ENCODE results near the gene EQTN.
"Not testable (repeated sequence)": the region's sequence is repeated elsewhere in the genome, so short reads cannot be mapped to it uniquely, and the experiment has no call there.

The EQTN gene

GRCh38 chr9:27293996-27294395 is 3.0 kb downstream of the EQTN start:
- no peak for DNase-seq (ENCODE audit: low read depth in 1 of 2, low spot score in 1 of 2)

GRCh38 chr9:27292659-27293405 is 4.1 kb downstream of the EQTN start:
- no peak for DNase-seq (ENCODE audit: low read depth in 1 of 2, low spot score in 1 of 2)

- no peak for DNase-seq (ENCODE audit: low read depth in 1 of 2, low spot score in 1 of 2)
These were observed 5.7 kb downstream of the EQTN start for GRCh38 chr9:27291292-27291691.

GRCh38 chr9:27282269-27282668 is 14.7 kb downstream of the EQTN start:
- DNase-seq (ENCODE audit: low read depth in 1 of 2, low spot score in 1 of 2): no peak

- no peak for DNase-seq (ENCODE audit: low read depth in 1 of 2, low spot score in 1 of 2)
These were observed 16.1 kb downstream of the EQTN start for GRCh38 chr9:27280860-27281259.

GRCh38 chr9:27280249-27280648 is 16.7 kb downstream of the EQTN start:
- no peak for DNase-seq (ENCODE audit: low read depth in 1 of 2, low spot score in 1 of 2)

- DNase-seq (ENCODE audit: low read depth in 1 of 2, low spot score in 1 of 2): no peak
These were observed 17.3 kb downstream of the EQTN start for GRCh38 chr9:27279611-27280010.

GRCh38 chr9:27278374-27278773 is 18.6 kb downstream of the EQTN start:
- DNase-seq (ENCODE audit: low read depth in 1 of 2, low spot score in 1 of 2): no peak

GRCh38 chr9:27276193-27277030 is 20.5 kb downstream of the EQTN start:
- DNase-seq (ENCODE audit: low read depth in 1 of 2, low spot score in 1 of 2): no peak

GRCh38 chr9:27273186-27273585 is 23.8 kb downstream of the EQTN start:
- no peak for DNase-seq (ENCODE audit: low read depth in 1 of 2, low spot score in 1 of 2)

- no peak for DNase-seq (ENCODE audit: low read depth in 1 of 2, low spot score in 1 of 2)
These were observed 24.8 kb downstream of the EQTN start for GRCh38 chr9:27272103-27272502.

GRCh38 chr9:27261517-27262211 is 35.3 kb downstream of the EQTN start:
- DNase-seq (ENCODE audit: low read depth in 1 of 2, low spot score in 1 of 2): no peak

GRCh38 chr9:27260789-27261516 is 36.0 kb downstream of the EQTN start:
- no peak for DNase-seq (ENCODE audit: low read depth in 1 of 2, low spot score in 1 of 2)

GRCh38 chr9:27258662-27259061 is 38.3 kb downstream of the EQTN start:
- no peak for DNase-seq (ENCODE audit: low read depth in 1 of 2, low spot score in 1 of 2)

- DNase-seq (ENCODE audit: low read depth in 1 of 2, low spot score in 1 of 2): no peak
These were observed 48.2 kb downstream of the EQTN start for GRCh38 chr9:27248702-27249101.

GRCh38 chr9:27247756-27248155 is 49.2 kb downstream of the EQTN start:
- DNase-seq (ENCODE audit: low read depth in 1 of 2, low spot score in 1 of 2): no peak

- not testable (repeated sequence) for DNase-seq (ENCODE audit: low read depth in 1 of 2, low spot score in 1 of 2)
These were observed 57.3 kb downstream of the EQTN start for GRCh38 chr9:27239648-27240047.

All from activated T-helper 1 cell treated with anti-CD3 and anti-CD28 coated beads, Interleukin-2, amount 50 U/mL, for 16 hours (primary cell).